ENCODE results near the gene ATP2B3.
A peak's percentile ranks its signal among the peaks of the same experiment; 100 is the strongest.

ATP2B3 gene

GRCh38 chrX:153515435-153515834 lies 2.0 kb upstream of the ATP2B3 start:
- no peaks in the 10 kb centered on the region for H3K36me3 ChIP-seq (ENCODE audit: control insufficient read depth, insufficient read depth, low read length)
- no peak overlapping the region for H3K9ac ChIP-seq (ENCODE audit: low read depth, low read length)
- H3K4me1 ChIP-seq (ENCODE audit: control insufficient read depth, insufficient read depth, low read length), result no peaks in the 10 kb centered on the region
- H3K4me3 ChIP-seq (ENCODE audit: low read depth, low read length), result no peak overlapping the region
- H3K27me3 ChIP-seq (ENCODE audit: control insufficient read depth, insufficient read depth, low read length), result peaks cover 24% of the 10 kb centered on the region
- H3K9me3 ChIP-seq (ENCODE audit: control insufficient read depth, insufficient read depth, low read length), result peaks cover 3% of the 10 kb centered on the region

GRCh38 chrX:153516073-153516472 lies 1.4 kb upstream of the ATP2B3 start:
- H3K9ac ChIP-seq (ENCODE audit: low read depth, low read length), result no peak overlapping the region
- H3K4me1 ChIP-seq (ENCODE audit: control insufficient read depth, insufficient read depth, low read length), result no peaks in the 10 kb centered on the region
- peaks cover 3% of the 10 kb centered on the region for H3K9me3 ChIP-seq (ENCODE audit: control insufficient read depth, insufficient read depth, low read length)
- H3K4me3 ChIP-seq (ENCODE audit: low read depth, low read length), result no peak overlapping the region
- no peaks in the 10 kb centered on the region for H3K36me3 ChIP-seq (ENCODE audit: control insufficient read depth, insufficient read depth, low read length)
- H3K27me3 ChIP-seq (ENCODE audit: control insufficient read depth, insufficient read depth, low read length), result peaks cover 24% of the 10 kb centered on the region

- H3K4me1 ChIP-seq (ENCODE audit: control insufficient read depth, insufficient read depth, low read length), result no peaks in the 10 kb centered on the region
- peak overlapping the region; percentile 18 for H3K4me3 ChIP-seq (ENCODE audit: low read depth, low read length)
- no peak overlapping the region for H3K9ac ChIP-seq (ENCODE audit: low read depth, low read length)
- H3K27me3 ChIP-seq (ENCODE audit: control insufficient read depth, insufficient read depth, low read length), result peaks cover 24% of the 10 kb centered on the region
- H3K36me3 ChIP-seq (ENCODE audit: control insufficient read depth, insufficient read depth, low read length), result no peaks in the 10 kb centered on the region
- H3K9me3 ChIP-seq (ENCODE audit: control insufficient read depth, insufficient read depth, low read length), result peaks cover 3% of the 10 kb centered on the region
Measured at GRCh38 chrX:153517946-153518834, 748 bp downstream of the ATP2B3 start.

GRCh38 chrX:153519569-153520286 lies 2.3 kb downstream of the ATP2B3 start:
- H3K9ac ChIP-seq (ENCODE audit: low read depth, low read length), result no peak overlapping the region
- H3K9me3 ChIP-seq (ENCODE audit: control insufficient read depth, insufficient read depth, low read length), result no peaks in the 10 kb centered on the region
- H3K4me3 ChIP-seq (ENCODE audit: low read depth, low read length), result no peak overlapping the region
- H3K36me3 ChIP-seq (ENCODE audit: control insufficient read depth, insufficient read depth, low read length), result no peaks in the 10 kb centered on the region
- no peaks in the 10 kb centered on the region for H3K4me1 ChIP-seq (ENCODE audit: control insufficient read depth, insufficient read depth, low read length)
- H3K27me3 ChIP-seq (ENCODE audit: control insufficient read depth, insufficient read depth, low read length), result peaks cover 24% of the 10 kb centered on the region

- H3K36me3 ChIP-seq (ENCODE audit: control insufficient read depth, insufficient read depth, low read length), result no peaks in the 10 kb centered on the region
- no peak overlapping the region for H3K4me3 ChIP-seq (ENCODE audit: low read depth, low read length)
- H3K9ac ChIP-seq (ENCODE audit: low read depth, low read length), result no peak overlapping the region
- no peaks in the 10 kb centered on the region for H3K4me1 ChIP-seq (ENCODE audit: control insufficient read depth, insufficient read depth, low read length)
- no peaks in the 10 kb centered on the region for H3K9me3 ChIP-seq (ENCODE audit: control insufficient read depth, insufficient read depth, low read length)
- H3K27me3 ChIP-seq (ENCODE audit: control insufficient read depth, insufficient read depth, low read length), result peaks cover 24% of the 10 kb centered on the region
Measured at GRCh38 chrX:153520287-153520917, 3.0 kb downstream of the ATP2B3 start.

- no peaks in the 10 kb centered on the region for H3K36me3 ChIP-seq (ENCODE audit: control insufficient read depth, insufficient read depth, low read length)
- peaks cover 20% of the 10 kb centered on the region for H3K27me3 ChIP-seq (ENCODE audit: control insufficient read depth, insufficient read depth, low read length)
- H3K9ac ChIP-seq (ENCODE audit: low read depth, low read length), result no peak overlapping the region
- no peaks in the 10 kb centered on the region for H3K9me3 ChIP-seq (ENCODE audit: control insufficient read depth, insufficient read depth, low read length)
- no peaks in the 10 kb centered on the region for H3K4me1 ChIP-seq (ENCODE audit: control insufficient read depth, insufficient read depth, low read length)
- H3K4me3 ChIP-seq (ENCODE audit: low read depth, low read length), result no peak overlapping the region
Measured at GRCh38 chrX:153521034-153521433, 3.6 kb downstream of the ATP2B3 start.

- no peaks in the 10 kb centered on the region for H3K4me1 ChIP-seq (ENCODE audit: control insufficient read depth, insufficient read depth, low read length)
- no peak overlapping the region for H3K9ac ChIP-seq (ENCODE audit: low read depth, low read length)
- H3K27me3 ChIP-seq (ENCODE audit: control insufficient read depth, insufficient read depth, low read length), result peaks cover 10% of the 10 kb centered on the region
- no peaks in the 10 kb centered on the region for H3K36me3 ChIP-seq (ENCODE audit: control insufficient read depth, insufficient read depth, low read length)
- no peaks in the 10 kb centered on the region for H3K9me3 ChIP-seq (ENCODE audit: control insufficient read depth, insufficient read depth, low read length)
- no peak overlapping the region for H3K4me3 ChIP-seq (ENCODE audit: low read depth, low read length)
Measured at GRCh38 chrX:153522259-153522658, 4.8 kb downstream of the ATP2B3 start.

- Histone ChIP-seq H3K4me3 (ENCODE audit: low read depth, low read length) (no peak overlapping the region), H3K9ac (ENCODE audit: low read depth, low read length) (no peak overlapping the region), H3K36me3 (ENCODE audit: control insufficient read depth, insufficient read depth, low read length) (no peaks in the 10 kb centered on the region), H3K9me3 (ENCODE audit: control insufficient read depth, insufficient read depth, low read length) (no peaks in the 10 kb centered on the region), H3K27me3 (ENCODE audit: control insufficient read depth, insufficient read depth, low read length) (peaks cover 9% of the 10 kb centered on the region), H3K4me1 (ENCODE audit: control insufficient read depth, insufficient read depth, low read length) (no peaks in the 10 kb centered on the region)
Measured at GRCh38 chrX:153523269-153523668, 5.8 kb downstream of the ATP2B3 start.

GRCh38 chrX:153524234-153524633 lies 6.8 kb downstream of the ATP2B3 start:
- Histone ChIP-seq H3K9me3 (ENCODE audit: control insufficient read depth, insufficient read depth, low read length) (peaks cover 3% of the 10 kb centered on the region), H3K27me3 (ENCODE audit: control insufficient read depth, insufficient read depth, low read length) (no peaks in the 10 kb centered on the region), H3K36me3 (ENCODE audit: control insufficient read depth, insufficient read depth, low read length) (no peaks in the 10 kb centered on the region), H3K4me1 (ENCODE audit: control insufficient read depth, insufficient read depth, low read length) (no peaks in the 10 kb centered on the region), H3K4me3 (ENCODE audit: low read depth, low read length) (no peak overlapping the region), H3K9ac (ENCODE audit: low read depth, low read length) (no peak overlapping the region)

- H3K9me3 ChIP-seq (ENCODE audit: control insufficient read depth, insufficient read depth, low read length), result peaks cover 3% of the 10 kb centered on the region
Measured at GRCh38 chrX:153525451-153525850, 8.0 kb downstream of the ATP2B3 start.

GRCh38 chrX:153526042-153526441 lies 8.6 kb downstream of the ATP2B3 start:
- no peak overlapping the region for H3K4me3 ChIP-seq (ENCODE audit: low read depth, low read length)
- H3K36me3 ChIP-seq (ENCODE audit: control insufficient read depth, insufficient read depth, low read length), result no peaks in the 10 kb centered on the region
- no peaks in the 10 kb centered on the region for H3K4me1 ChIP-seq (ENCODE audit: control insufficient read depth, insufficient read depth, low read length)
- H3K27me3 ChIP-seq (ENCODE audit: control insufficient read depth, insufficient read depth, low read length), result no peaks in the 10 kb centered on the region
- H3K9me3 ChIP-seq (ENCODE audit: control insufficient read depth, insufficient read depth, low read length), result peaks cover 3% of the 10 kb centered on the region
- H3K9ac ChIP-seq (ENCODE audit: low read depth, low read length), result no peak overlapping the region

More at GRCh38 chrX:153525451-153525850, 8.0 kb downstream of the ATP2B3 start:
- Histone ChIP-seq H3K9ac (ENCODE audit: low read depth, low read length) (no peak overlapping the region), H3K4me3 (ENCODE audit: low read depth, low read length) (no peak overlapping the region), H3K4me1 (ENCODE audit: control insufficient read depth, insufficient read depth, low read length) (no peaks in the 10 kb centered on the region), H3K36me3 (ENCODE audit: control insufficient read depth, insufficient read depth, low read length) (no peaks in the 10 kb centered on the region), H3K27me3 (ENCODE audit: control insufficient read depth, insufficient read depth, low read length) (no peaks in the 10 kb centered on the region)

Measured in iPS-15b (cell line).